Dendritic cell treated with granulocyte-macrophage colony-stimulating factor and Interleukin-4, amounts not matched to agents 40 ng/mL and 50 ng/mL, for 4 days (primary cell): ENCODE results near the gene GALNT2.

Experiments used
- H3K27ac Mint-ChIP-seq: one replicate; pipeline ENCODE4 v1.8.0; 2022; ENCODE audit warnings: mild to moderate bottlenecking, mixed read lengths
- H3K27me3 Mint-ChIP-seq: one replicate; pipeline ENCODE4 v1.8.0; 2022; ENCODE audit warnings: mild to moderate bottlenecking, mixed read lengths
- H3K36me3 Mint-ChIP-seq: one replicate; pipeline ENCODE4 v1.8.0; 2022; ENCODE audit warnings: low read depth, mixed read lengths
- H3K4me1 Mint-ChIP-seq: one replicate; pipeline ENCODE4 v1.8.0; 2022; ENCODE audit warnings: low read depth, mixed read lengths
- H3K4me3 Mint-ChIP-seq: one replicate; pipeline ENCODE4 v1.8.0; 2022; ENCODE audit warnings: mild to moderate bottlenecking, moderate library complexity, mixed read lengths
- H3K9me3 Mint-ChIP-seq: one replicate; pipeline ENCODE4 v1.8.0; 2022; ENCODE audit warnings: mixed read lengths
- intact Hi-C: fragments of 100-400 bp; cut with micrococcal nuclease; formaldehyde crosslinking; loops from one replicate; pipeline ENCODE4 v1.15.0; 2022

The GALNT2 gene

GRCh38 chr1:230330157-230330556, 263.1 kb downstream of the GALNT2 start:
- Mint-ChIP-seq H3K27ac (no peak overlapping the region), H3K4me1 (no peaks in the 10 kb centered on the region), H3K27me3 (no peaks in the 10 kb centered on the region), H3K36me3 (no peaks in the 10 kb centered on the region), H3K9me3 (no peaks in the 10 kb centered on the region), H3K4me3 (no peak overlapping the region)
- intact Hi-C loops: no loop called here
